Measurements from ENCODE around the gene CADM2.

The CADM2 gene

DNA sequence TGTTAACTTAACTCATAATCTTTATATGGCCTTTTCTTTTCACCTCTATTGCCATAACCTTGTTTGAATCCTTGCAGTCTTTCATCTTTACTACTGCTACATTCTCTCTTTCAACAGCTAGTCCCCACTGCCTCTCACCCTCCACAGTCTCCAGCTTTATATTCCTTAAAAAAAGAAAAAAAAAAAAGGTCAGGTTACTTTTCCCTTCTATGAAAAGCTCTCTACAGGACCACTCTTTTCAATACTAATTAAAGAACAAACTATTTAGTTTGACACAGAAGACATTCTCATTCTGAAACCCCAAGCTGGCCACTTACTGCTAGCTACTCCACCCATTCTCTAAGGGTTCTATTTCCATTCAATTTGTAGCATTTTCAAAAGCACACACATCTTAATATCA is 25.6 kb downstream of the CADM2 start:
- no peak for DNase-seq (ENCODE audit: low read depth)

DNA sequence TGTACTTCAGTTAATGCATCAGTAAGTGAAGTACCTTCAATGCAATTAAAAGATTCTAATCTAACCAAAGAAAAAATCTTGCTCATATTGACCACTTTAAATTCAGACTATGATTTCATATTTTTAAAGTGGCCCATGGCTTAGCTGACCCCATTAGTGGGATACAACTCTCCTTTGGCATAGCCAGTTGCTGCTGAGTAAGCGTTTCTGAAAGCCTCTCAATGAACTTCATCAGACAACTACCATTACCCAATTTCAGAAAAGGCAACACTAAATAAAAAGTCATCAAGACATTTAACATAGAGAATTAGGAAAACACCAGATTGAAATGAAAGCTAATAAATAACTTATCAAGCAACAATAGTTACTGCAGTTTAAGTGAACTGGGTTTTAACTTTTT is 27.0 kb downstream of the CADM2 start:
- no peak for DNase-seq (ENCODE audit: low read depth)

GRCh38 chr3:84987706-84988504 is 29.1 kb downstream of the CADM2 start:
- no peak for DNase-seq (ENCODE audit: low read depth)

DNA sequence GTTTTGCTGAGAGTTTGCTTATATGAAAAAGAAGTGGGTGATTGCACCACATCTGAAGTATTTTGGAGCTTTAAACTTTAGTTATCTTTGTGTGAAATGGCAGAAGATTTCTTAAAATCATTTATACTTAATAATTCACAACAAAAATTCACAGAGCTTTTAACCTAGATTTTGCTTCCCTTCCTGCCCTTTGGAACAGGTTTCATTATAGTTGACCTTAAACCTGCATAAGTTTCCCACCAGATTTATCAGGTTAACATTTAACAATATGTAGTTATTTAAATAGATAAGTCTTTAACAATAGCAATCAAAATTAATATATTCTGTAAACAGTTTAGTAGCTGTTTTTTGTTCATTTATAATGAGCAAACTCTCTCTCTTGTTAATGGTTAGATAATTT is 30.3 kb downstream of the CADM2 start:
- no peak for DNase-seq (ENCODE audit: low read depth)

- peak; percentile 33 for DNase-seq (ENCODE audit: low read depth)
Measured at GRCh38 chr3:84991422-84991900, 32.7 kb downstream of the CADM2 start.

- no peak for DNase-seq (ENCODE audit: low read depth)
Measured at GRCh38 chr3:84993956-84994355, 35.2 kb downstream of the CADM2 start.

- no peak for DNase-seq (ENCODE audit: low read depth)
Measured at GRCh38 chr3:84998545-84998944, 39.8 kb downstream of the CADM2 start.

DNA sequence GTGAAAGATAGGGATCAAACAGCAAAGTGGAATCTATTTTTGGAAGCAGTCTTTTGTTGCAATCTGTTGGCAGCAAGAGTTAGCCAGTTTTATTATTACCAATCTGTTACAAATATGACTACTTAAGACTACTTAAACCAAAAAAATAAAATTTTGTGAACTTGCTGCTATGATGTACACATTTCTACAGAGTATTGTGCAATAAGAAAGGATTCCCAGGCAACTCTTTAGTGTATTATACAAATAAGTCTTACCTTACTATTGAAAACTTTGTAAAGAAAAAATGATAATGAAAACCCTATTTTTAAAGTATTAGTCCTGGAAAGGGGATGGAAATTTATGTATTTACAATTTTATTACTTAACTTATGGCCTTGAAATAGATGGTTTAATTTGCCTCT is 44.7 kb downstream of the CADM2 start:
- no peak for DNase-seq (ENCODE audit: low read depth)

DNA sequence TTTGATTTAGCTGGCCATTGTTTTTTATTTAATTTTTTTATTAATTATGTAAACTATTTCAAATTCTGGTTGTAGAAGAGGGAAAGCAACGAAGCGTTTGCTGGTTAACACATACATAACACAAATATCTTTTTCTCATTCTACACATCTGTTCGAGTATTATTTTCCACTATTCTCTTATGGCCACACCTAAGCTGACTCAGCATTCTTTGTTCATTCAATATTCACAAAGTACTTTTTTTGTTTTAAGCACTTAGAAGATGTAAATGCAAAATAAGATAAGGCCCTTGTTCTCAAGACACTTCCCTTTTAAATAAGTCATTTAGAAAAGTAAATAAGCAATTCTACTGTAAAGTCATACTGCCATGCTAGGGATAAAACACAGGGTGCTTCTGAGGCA is 45.4 kb downstream of the CADM2 start:
- no peak for DNase-seq (ENCODE audit: low read depth)

DNA sequence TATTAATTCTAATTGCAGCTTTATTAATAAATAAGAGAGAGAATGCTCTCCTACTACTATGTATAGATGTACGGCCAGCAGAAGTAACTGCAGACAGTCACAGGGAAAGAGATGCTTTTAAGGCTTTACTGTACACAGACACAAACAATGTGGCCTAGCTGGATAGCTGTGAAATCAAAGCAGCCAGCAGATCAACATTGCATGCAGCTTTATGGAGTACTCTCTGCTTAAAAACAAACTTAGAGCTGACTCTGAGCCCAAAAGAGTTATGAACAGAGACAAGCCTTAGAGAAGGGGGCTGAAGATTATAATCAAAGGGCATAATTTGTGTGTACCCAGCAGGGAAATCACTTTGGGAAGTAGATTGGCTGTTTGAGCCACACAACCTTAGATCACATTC is 47.2 kb downstream of the CADM2 start:
- no peak for DNase-seq (ENCODE audit: low read depth)

- DNase-seq (ENCODE audit: low read depth) = no peak
Measured at GRCh38 chr3:85007195-85008094, 48.7 kb downstream of the CADM2 start.

DNA sequence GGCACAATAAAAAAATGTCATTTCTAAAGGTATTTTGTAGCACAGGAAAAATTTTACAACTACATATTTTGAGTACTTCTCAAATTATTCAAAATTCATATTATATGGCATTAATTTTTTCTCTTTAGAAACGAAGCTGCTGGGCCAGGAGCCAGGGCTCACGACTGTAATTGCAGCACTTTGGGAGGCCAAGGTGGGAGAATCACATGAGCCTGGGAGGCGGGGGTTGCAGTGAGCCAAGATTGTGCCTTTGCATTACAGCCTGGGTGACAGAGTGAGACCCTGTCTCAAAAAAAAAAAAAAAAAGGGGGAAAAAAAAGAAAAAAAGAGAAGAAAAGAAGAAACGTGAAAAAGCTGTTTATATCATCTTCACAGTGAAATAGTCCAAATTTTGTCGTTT is 62.0 kb downstream of the CADM2 start:
- DNase-seq (ENCODE audit: low read depth) = no peak

DNA sequence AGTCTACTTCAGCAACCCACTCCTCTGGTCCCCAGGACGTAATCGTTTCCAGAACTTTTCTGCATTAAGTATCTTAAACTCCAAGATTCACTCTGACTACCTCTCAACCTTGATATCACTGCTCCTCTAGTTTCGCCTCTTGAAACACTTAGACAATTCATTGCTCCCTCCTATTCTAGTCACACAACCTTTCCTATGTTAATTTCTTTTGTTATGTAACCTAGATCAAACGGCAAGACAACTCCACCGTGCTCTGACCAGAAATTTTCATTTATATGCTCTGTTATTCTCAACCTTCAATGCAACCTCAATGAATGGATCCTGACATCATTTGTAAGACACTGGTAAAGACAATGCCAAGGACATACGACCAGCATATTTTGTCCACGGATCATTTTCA is 71.3 kb downstream of the CADM2 start:
- no peak for DNase-seq (ENCODE audit: low read depth)

DNA sequence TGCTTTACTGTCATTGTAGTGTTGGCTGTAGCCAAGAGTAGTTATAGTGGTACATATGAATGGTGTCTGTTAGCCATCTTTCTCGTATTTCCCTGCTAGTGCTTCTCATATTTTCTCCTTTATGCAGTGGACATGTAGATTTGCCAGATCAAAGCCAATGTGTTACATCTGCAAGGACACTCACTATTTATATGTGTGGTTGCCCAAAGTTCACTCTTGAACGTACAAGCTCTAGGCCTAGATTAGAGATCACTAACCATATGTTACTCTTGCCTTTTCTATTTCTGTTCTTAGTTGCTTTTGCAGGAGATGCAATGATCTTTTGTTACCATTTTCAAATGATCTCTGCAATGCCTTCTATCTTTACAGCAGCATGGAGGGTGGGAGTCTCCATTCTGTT is 78.4 kb downstream of the CADM2 start:
- DNase-seq (ENCODE audit: low read depth) = no peak

DNA sequence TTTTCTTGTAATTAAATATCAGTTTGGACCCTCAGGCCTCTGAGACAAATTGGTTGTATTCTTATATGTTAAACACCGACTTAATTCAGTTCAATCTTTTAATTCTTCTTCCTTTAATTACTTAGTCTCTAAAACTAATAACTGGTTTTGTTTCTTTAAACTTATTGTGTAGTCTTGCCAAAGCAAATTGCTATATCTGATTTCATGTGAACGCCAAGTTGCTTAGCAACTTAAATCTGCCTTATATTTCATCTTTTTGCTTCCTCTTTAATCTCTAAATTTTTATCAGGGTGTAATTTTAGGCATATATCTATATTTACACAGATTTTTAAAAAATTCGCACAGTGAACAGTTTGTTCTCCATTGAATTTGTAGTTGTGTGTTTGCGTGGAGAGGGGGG is 82.2 kb downstream of the CADM2 start:
- DNase-seq (ENCODE audit: low read depth) = no peak

DNA sequence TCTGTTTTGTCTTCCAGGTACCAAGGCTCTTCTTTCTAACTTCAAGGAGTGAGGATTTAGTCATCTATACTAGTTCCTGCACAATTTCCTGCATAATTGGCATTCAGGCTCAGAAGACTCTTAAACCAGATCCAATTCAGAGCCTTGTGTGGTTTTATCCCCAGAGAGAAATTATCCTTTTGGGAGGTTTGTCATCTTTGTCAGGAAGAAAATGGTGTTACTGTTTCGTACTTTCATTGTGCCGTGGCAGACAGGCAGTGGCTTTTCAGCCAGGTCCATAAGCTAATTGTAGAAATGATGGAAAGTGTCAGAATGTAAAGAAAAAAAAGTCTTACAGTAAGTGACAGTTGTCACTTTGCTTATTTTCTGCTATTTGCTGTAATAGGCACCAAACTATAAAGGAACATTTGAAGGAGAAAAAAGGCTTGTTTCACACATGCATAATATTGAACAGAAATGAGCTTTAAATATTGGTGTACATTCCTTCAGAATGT is 82.8 kb downstream of the CADM2 start:
- no peak for DNase-seq (ENCODE audit: low read depth)

DNA sequence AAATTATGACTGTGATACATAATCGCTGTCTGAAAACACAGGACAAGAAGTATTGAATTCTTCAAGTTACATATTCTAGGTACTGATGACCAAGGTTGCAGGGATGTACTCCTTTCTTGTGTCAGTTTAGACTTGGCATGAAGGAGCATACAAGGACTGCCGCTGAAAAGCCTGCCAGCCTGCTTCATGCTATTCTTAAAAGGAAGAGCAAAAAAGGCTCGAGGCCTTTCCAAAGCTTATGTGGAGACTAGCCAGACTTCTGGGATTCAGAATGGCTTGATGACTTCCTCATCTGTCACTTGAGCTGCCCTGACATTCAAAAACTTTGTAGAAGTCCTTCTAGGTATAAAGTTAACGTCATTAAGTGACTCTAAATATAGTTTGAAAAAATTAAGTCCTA is 92.0 kb downstream of the CADM2 start:
- no peak for DNase-seq (ENCODE audit: low read depth)

GRCh38 chr3:85051786-85052185 is 93.0 kb downstream of the CADM2 start:
- DNase-seq (ENCODE audit: low read depth) = no peak

GRCh38 chr3:85053626-85054025 is 94.8 kb downstream of the CADM2 start:
- no peak for DNase-seq (ENCODE audit: low read depth)

GRCh38 chr3:85054579-85054978 is 95.8 kb downstream of the CADM2 start:
- DNase-seq (ENCODE audit: low read depth) = no peak

- DNase-seq (ENCODE audit: low read depth) = no peak
Measured at GRCh38 chr3:85068911-85069310, 110.1 kb downstream of the CADM2 start.

DNA sequence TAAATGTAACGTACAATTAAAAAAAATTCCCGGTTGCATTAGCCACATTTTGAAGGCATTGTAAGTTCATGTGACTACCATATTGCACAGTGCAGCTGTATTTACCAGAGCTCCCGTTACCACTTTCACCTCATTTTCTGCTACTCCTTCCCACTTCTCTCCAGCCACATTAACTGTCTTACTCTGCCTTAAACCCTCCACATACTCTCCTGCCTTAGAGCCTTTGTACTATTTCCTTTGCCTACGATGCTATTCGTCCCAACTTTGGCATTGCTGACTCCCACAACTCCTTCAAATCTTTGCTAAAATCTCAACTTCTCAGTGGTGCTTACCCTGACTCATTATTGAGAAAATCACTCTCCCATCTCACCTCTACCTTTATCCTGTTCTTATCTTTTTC is 115.2 kb downstream of the CADM2 start:
- DNase-seq (ENCODE audit: low read depth) = no peak

DNA sequence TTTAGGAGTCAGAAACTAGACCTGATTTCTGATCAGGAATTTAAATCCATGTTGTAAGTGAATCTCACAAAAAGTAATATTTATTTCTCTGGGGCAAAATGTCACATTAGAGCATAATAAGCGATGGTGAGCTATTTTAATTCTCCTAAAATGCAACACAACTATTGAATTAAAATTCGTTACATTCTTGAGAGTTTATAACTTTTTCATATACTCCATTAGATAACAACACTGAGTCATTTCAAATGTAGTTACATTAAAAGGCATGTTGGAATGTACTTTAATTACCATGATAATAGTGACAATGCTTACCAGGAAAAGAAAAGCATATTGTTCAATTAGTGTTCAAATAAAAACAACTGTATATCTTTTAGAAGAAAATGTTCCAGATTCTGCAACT is 116.9 kb downstream of the CADM2 start:
- no peak for DNase-seq (ENCODE audit: low read depth)

Measured in HS-5 (cell line).